Stimulated activated CD4-positive, alpha-beta T cell treated with anti-CD3 and anti-CD28 coated beads, Interleukin-4, amount 100 ng/mL, for 1 hour (primary cell): ENCODE data around the gene SMARCA4.
"Not testable (repeated sequence)": the region's sequence is repeated elsewhere in the genome, so short reads cannot be mapped to it uniquely, and the experiment has no call there.

Source experiments
- DNase-seq: peaks from one replicate; pipeline ENCODE4 v3.0.0-alpha.2; 2020

SMARCA4 gene

DNA sequence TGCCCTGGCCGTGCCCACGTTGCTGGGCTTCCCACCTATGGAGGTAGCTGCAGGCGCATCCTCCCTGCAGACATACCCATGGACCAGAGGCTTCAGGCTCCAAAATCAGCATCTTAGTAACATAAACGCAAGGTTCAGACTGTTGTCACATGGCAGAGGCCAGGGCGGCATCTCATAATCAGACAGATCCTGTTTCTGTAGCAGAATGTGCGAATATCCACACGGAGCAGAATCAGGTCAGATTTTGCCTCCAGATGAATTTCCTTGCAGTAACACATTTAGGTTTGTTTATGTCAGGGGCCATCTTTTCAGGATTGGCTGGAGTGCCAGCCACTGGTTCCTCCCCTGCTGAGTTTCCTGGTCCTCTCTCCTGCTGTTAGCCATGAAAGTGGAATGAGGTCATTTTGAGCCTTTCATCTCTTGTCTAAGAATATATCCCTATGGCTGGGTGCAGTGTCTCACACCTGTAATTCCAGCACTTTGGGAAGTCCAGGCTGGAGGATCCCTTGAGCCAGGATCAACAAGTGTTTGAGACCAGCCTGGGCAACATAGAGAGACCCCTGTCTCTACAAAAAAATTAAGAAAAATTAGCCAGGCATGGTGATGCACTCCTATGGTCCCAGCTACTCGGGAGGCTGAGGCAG is 20.5 kb downstream of the SMARCA4 start:
- DNase-seq: no peak

DNA sequence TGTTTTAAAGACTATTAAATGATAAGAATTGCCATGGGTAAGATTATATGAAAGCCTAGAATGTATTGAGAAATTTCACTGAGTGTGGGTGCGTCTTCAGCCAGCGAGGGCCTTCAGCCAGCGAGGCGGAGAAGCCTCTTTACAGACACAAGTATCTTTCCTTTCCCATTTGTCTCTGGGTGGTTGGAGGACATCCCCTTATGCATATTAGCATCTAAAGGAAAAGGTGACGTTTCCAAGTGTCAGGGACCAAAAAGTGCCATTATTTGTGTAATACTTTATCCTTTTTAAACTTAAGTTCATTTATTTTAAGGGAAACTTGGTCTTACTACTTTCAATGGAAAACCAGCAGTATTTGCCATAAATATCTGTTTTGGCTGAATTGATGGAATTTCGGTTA is 22.2 kb downstream of the SMARCA4 start:
- DNase-seq: no peak

- DNase-seq: no peak
These were observed 23.4 kb downstream of the SMARCA4 start for GRCh38 chr19:10984166-10984735.

DNA sequence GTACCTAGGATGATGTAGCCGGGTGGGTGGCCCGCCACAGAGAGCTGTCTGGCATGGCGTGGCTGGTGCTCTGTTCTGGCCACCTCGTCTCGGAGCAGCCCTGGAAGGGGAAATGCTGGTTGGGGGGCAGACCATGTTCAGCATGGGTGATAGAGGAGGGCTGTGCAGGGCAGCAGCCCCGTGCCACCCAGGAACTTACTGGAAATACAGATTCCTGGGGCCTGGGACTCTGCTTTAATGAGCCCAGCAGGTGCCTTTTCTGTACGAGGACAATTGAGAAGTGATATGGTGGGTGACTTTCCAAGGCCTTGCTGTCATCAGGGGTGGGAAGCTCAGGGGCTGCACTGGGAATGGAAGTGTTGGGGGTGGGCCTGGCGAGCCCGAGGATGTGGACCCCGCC is 24.7 kb downstream of the SMARCA4 start:
- DNase-seq: no peak

GRCh38 chr19:10986301-10987127 is 25.7 kb downstream of the SMARCA4 start:
- DNase-seq: no peak

DNA sequence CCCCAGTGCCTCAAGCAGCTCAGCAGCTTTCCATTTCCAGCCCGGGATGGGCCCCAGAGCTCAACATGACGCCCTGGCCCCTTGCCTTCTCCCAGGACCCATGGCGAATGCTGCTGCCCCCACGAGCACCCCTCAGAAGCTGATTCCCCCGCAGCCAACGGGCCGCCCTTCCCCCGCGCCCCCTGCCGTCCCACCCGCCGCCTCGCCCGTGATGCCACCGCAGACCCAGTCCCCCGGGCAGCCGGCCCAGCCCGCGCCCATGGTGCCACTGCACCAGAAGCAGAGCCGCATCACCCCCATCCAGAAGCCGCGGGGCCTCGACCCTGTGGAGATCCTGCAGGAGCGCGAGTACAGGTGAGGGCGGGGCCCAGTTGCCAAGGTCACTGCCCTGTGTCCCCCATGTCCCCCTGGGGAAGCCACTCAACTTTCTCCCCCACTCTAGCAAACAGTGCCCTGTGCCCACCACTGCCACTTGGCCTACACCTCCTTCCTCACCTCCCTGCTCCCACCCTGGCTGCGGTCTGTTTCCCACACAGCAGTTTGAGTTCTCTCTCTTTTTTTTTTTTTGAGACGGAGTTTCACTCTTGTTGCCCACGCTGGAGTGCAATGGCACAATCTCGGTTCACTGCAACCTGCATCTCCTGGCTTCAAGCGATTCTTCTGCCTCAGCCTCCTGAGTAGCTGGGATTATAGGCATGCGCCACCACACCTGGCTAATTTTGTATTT is 26.9 kb downstream of the SMARCA4 start:
- no peak for DNase-seq

DNA sequence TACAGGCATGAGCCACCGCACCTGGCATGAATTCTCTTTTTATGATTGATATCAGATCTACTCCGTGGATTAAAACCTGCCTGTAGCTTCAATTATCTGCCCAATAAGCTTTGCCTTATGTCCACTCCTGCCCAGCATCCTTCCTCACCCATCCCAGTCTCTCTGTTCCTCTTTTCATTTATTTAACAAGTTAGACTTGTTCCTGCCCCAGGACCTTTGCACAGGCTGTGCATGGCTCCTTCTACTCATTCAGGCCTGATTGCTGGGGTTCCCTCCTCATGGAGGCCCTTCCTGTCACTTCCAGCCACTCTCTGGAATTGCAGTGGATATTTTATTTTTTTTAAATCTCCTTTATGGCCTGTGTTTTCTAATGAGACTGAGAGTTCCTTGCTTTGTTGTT is 27.6 kb downstream of the SMARCA4 start:
- DNase-seq: no peak

DNA sequence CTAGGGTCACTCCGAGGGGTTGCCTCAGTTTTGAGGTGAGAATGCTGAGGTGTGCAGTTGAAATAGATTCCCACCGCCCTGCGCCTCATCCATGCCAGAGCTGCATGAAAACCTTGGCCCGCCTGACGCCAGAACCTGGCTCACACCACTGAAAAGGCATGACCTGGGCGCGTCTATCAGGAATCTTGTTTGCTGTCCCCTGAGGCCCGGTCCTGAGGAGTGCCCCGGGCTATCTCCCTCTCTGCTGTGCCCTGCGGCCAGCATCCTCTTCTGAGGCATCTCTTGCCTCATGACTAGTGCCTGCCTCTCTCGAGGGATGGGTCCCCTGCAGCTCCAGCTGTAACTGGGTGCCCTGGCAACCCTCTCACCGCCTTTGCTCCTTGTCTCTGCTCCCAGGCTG is 28.1 kb downstream of the SMARCA4 start:
- DNase-seq: no peak

DNA sequence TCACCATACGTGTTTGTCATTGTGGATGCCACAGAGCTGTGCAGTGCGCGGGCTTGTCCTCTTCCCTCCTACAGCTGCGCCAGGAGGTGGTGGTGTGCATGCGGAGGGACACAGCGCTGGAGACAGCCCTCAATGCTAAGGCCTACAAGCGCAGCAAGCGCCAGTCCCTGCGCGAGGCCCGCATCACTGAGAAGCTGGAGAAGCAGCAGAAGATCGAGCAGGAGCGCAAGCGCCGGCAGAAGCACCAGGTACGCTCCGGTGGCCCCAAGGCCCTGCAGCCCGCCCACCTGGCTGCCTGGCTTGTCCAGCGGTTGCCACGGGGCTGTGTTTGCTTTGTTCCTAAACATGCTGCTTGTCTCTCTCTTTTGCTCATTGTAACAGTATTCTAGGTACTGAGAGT is 30.2 kb downstream of the SMARCA4 start:
- no peak for DNase-seq

GRCh38 chr19:10991521-10992081 is 30.8 kb downstream of the SMARCA4 start:
- DNase-seq: no peak

- not testable (repeated sequence) for DNase-seq
These were observed 31.3 kb downstream of the SMARCA4 start for GRCh38 chr19:10992174-10992573.

- DNase-seq: no peak
These were observed 35.2 kb downstream of the SMARCA4 start for GRCh38 chr19:10995926-10996600.

- DNase-seq: no peak
These were observed 37.3 kb downstream of the SMARCA4 start for GRCh38 chr19:10998045-10998533.

- DNase-seq: no peak
These were observed 37.8 kb downstream of the SMARCA4 start for GRCh38 chr19:10998666-10999065.

DNA sequence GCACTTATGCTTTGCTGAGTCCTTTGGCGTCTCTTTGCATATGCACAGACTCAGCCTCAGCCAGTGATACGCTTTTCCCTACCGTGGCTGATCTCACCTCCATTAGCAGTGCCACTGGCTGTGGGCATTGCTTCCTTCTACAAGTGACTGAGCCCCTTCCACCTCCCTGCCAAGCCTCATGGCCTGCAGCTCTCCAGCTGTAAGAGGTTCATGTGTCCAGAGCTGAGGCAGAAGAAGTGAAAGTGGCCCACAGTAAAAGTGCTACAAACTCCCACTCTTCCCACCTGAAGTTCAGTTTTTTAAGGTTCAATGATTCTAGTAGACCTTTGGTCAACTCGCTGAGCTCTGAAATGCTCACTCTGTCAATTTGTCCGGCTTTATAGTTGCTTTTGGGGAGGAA is 44.7 kb downstream of the SMARCA4 start:
- no peak for DNase-seq

DNA sequence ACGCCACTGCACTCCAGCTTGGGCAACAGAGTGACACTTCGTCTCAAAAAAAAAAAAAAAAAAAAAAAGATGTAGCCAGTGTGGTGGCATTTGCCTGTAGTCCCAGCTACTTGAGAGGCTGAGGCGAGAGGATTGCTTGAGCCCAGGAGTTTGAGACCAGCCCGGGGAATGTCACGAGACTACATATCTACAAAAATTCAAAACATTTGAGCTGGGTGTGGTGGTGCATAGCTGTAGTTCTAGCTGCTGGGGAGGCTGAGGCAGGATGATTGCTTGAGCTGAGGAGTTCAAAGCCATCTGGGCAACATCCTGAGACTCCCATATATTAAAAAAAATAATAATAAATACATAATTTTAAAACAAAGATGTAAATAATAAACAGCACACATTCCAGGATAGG is 46.6 kb downstream of the SMARCA4 start:
- no peak for DNase-seq

- DNase-seq: no peak
These were observed 47.2 kb downstream of the SMARCA4 start for GRCh38 chr19:11007962-11008532.

DNA sequence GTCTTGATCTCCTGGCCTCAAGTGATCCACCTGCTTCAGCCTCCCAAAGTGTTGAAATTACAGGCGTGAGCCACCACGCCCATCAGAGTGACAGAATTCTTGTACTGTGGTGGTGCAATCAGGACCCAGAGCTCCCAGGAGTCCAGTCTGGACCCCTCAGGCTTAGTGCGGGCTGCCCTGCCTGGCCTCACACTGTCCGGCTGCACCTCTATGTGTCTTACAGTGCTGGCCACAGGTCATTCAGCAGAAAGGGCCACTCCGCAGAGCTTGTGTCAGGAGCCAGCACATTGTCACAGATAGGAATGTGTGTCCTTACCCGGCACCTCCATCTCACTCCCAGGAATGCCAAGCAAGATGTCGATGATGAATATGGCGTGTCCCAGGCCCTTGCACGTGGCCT is 49.2 kb downstream of the SMARCA4 start:
- no peak for DNase-seq

DNA sequence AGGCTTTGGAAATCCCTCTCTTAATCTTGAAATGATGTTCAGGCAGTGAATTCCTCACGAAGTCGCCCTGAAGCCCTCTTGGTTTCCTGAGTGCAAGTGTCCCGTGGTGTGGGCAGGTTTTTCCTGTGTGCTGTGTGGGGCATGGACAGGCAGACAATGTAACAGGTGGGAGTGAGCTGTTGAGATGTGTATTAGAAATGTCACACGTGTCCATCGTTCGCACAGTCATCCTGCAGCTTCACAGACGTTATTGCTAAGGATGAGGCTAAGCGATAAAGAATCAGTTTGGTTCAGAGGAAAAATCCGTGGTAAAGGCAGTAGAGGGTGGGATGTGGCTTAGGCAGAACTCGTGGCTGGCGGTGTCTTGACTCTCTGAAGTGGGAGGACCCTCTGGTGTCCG is 51.7 kb downstream of the SMARCA4 start:
- DNase-seq: no peak

DNA sequence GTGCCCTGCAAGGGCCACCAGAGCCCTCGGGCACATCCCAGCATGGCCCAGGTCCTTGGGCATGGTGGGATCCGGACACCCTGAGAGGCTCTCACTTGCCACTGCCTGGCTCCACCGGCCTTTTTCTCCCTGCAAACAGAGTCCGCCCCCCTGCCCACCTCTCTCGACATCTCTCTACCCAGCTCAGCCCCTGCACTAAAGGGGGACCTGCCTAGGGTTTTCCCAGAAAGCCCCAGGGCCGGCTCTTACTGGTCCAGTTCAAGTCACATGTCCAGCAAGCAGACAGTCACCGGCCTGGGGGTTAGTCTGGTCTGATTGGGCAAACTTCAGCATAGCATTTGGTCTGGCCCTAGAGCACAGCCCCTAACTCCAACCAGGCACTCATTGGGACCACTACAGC is 52.9 kb downstream of the SMARCA4 start:
- no peak for DNase-seq

GRCh38 chr19:11014403-11014911 is 53.6 kb downstream of the SMARCA4 start:
- no peak for DNase-seq

GRCh38 chr19:11016631-11017030 is 55.8 kb downstream of the SMARCA4 start:
- DNase-seq: no peak
